NCI-H82 (cell line): ENCODE measurements around the gene PRAF2.
A peak's percentile ranks its signal among the peaks of the same experiment; 100 is the strongest.

ENCODE experiments used
- DNase-seq: peaks from one replicate; lab custom pipeline; 2025; lab: John Stamatoyannopoulos, UW

The PRAF2 gene

GRCh38 chrX:49073601-49074575 lies at the start of gene PRAF2:
TSS of gene PRAF2 (minus strand) at chrX:49074002. CDS start at chrX:49073987, 15 bp downstream.
- DNase-seq = peak; percentile 96

- DNase-seq = no peak
These were observed 48.7 kb upstream of the PRAF2 start for GRCh38 chrX:49122499-49122898.

GRCh38 chrX:49120091-49120490 lies 46.3 kb upstream of the PRAF2 start:
- no peak for DNase-seq

GRCh38 chrX:49117581-49117980 lies 43.8 kb upstream of the PRAF2 start:
- no peak for DNase-seq

GRCh38 chrX:49116716-49117115 lies 42.9 kb upstream of the PRAF2 start:
- no peak for DNase-seq

- no peak for DNase-seq
These were observed 42.3 kb upstream of the PRAF2 start for GRCh38 chrX:49116076-49116475.

GRCh38 chrX:49111791-49112190 lies 38.0 kb upstream of the PRAF2 start:
- no peak for DNase-seq

- no peak for DNase-seq
These were observed 36.6 kb upstream of the PRAF2 start for GRCh38 chrX:49110417-49110816.

GRCh38 chrX:49108641-49109040 lies 34.8 kb upstream of the PRAF2 start:
- no peak for DNase-seq

GRCh38 chrX:49106930-49107329 lies 33.1 kb upstream of the PRAF2 start:
- DNase-seq = peak; percentile 60

GRCh38 chrX:49106296-49106695 lies 32.5 kb upstream of the PRAF2 start:
- DNase-seq = no peak

GRCh38 chrX:49103637-49104036 lies 29.8 kb upstream of the PRAF2 start:
- no peak for DNase-seq

- peak; percentile 29 for DNase-seq
These were observed 28.4 kb upstream of the PRAF2 start for GRCh38 chrX:49102190-49102589.

GRCh38 chrX:49101629-49101984 lies 27.8 kb upstream of the PRAF2 start:
- DNase-seq = peak; percentile 25

- peak; percentile 98 for DNase-seq
These were observed 27.2 kb upstream of the PRAF2 start for GRCh38 chrX:49100704-49101628.

GRCh38 chrX:49096419-49096818 lies 22.6 kb upstream of the PRAF2 start:
- DNase-seq = no peak

GRCh38 chrX:49089553-49089952 lies 15.8 kb upstream of the PRAF2 start:
- DNase-seq = no peak

- no peak for DNase-seq
These were observed 8.6 kb upstream of the PRAF2 start for GRCh38 chrX:49082271-49082871.

- DNase-seq = peak; percentile 57
These were observed 6.0 kb upstream of the PRAF2 start, which contains the start of gene WDR45 for GRCh38 chrX:49079489-49080428. TSS of gene WDR45 (minus strand) at chrX:49079887. CDS start at chrX:49078095, 1,792 bp downstream.

GRCh38 chrX:49077941-49078340 lies 4.1 kb upstream of the PRAF2 start:
- no peak for DNase-seq

- DNase-seq = peak; percentile 8
These were observed 1.5 kb upstream of the PRAF2 start for GRCh38 chrX:49075347-49075746.
